Measurements from ENCODE around the gene LSAMP.

Gene LSAMP

DNA sequence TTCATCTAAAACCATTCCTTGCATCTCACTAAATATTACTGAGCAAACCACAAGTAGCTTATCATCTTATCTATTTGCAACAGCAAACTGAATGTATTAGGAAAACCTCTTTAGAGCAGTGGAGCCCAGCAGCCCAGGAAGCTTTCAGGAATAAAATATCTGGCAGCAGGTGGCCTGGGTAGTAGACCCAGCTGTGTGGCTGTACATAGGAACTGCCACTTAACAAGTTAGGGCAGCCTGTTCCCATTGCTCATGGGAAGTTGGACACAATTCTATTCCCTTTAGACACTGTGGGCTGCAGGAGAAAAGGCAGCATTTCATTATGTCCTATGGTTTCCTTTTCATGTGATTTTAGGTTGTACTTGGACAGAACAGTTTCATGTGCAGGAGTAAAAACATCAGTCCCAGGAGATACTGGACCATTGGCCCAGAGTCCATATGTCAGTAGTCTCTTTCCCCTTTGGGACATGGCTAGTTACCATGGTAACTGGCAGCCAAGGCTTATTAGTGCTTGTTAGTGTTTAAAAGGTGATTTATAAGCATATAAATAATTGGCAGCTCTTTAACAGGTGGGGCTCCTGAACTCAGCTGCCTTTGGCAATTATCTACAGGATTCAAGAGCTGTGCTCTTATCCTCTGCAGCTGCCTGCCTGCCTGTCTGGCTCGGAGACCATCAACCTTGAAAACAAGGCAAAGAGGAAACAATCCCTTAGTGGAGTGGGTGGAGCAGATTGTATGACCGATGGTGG lies 28.9 kb upstream of the LSAMP start:
- no peaks in the 10 kb centered on the region for H3K36me3 ChIP-seq (ENCODE audit: control insufficient read depth, insufficient read depth, low read length)
- no peak for DNase-seq (ENCODE audit: extremely low read depth, insufficient read length)
- H3K4me3 ChIP-seq (replicated peaks; ENCODE audit: low read depth, low read length) = no peak overlapping the region
- TF ChIP-seq, protein P1, sequence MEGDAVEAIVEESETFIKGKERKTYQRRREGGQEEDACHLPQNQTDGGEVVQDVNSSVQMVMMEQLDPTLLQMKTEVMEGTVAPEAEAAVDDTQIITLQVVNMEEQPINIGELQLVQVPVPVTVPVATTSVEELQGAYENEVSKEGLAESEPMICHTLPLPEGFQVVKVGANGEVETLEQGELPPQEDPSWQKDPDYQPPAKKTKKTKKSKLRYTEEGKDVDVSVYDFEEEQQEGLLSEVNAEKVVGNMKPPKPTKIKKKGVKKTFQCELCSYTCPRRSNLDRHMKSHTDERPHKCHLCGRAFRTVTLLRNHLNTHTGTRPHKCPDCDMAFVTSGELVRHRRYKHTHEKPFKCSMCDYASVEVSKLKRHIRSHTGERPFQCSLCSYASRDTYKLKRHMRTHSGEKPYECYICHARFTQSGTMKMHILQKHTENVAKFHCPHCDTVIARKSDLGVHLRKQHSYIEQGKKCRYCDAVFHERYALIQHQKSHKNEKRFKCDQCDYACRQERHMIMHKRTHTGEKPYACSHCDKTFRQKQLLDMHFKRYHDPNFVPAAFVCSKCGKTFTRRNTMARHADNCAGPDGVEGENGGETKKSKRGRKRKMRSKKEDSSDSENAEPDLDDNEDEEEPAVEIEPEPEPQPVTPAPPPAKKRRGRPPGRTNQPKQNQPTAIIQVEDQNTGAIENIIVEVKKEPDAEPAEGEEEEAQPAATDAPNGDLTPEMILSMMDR (IDR thresholded peaks at IDR 0.05; ENCODE audit: insufficient read depth, low read length, poor library complexity, severe bottlenecking) = no peak
- H3K27me3 ChIP-seq (replicated peaks; ENCODE audit: control insufficient read depth, insufficient read depth, low read length) = no peaks in the 10 kb centered on the region

DNA sequence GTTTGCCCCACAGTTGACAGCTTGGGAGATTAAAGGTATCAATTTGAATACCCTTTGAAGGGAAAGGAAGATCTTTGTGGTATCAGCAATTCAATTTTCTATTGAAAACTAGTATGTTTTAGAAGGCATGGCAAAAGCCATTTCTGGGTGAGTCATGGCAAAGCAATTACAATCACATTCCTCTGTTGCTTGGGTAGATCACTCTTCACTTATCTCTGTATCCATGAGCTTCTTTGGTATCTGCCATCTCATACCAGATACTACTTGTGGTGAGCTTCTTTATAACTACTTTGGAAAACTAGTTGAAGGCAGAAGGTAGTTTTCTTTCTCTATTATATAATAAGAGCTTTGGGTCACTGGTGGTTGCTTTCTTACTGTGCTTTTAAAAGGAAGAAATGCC lies 28.3 kb upstream of the LSAMP start:
- DNase-seq (ENCODE audit: extremely low read depth, insufficient read length) = no peak
- Histone ChIP-seq H3K27me3 (replicated peaks; ENCODE audit: control insufficient read depth, insufficient read depth, low read length) (no peaks in the 10 kb centered on the region), H3K4me3 (replicated peaks; ENCODE audit: low read depth, low read length) (no peak overlapping the region), H3K36me3 (ENCODE audit: control insufficient read depth, insufficient read depth, low read length) (no peaks in the 10 kb centered on the region)
- TF ChIP-seq, protein P1 (IDR thresholded peaks at IDR 0.05; ENCODE audit: insufficient read depth, low read length, poor library complexity, severe bottlenecking) = no peak

GRCh38 chr3:116470605-116471197 lies 25.4 kb upstream of the LSAMP start:
- Histone ChIP-seq H3K36me3 (ENCODE audit: control insufficient read depth, insufficient read depth, low read length) (no peaks in the 10 kb centered on the region), H3K27me3 (replicated peaks; ENCODE audit: control insufficient read depth, insufficient read depth, low read length) (no peaks in the 10 kb centered on the region), H3K4me3 (replicated peaks; ENCODE audit: low read depth, low read length) (no peak overlapping the region)
- TF ChIP-seq, protein P1 (IDR thresholded peaks at IDR 0.05; ENCODE audit: insufficient read depth, low read length, poor library complexity, severe bottlenecking) = no peak
- no peak for DNase-seq (ENCODE audit: extremely low read depth, insufficient read length)

- TF ChIP-seq, protein P1 (IDR thresholded peaks at IDR 0.05; ENCODE audit: insufficient read depth, low read length, poor library complexity, severe bottlenecking) = no peak
- no peak for DNase-seq (ENCODE audit: extremely low read depth, insufficient read length)
- Histone ChIP-seq H3K4me3 (replicated peaks; ENCODE audit: low read depth, low read length) (no peak overlapping the region), H3K27me3 (replicated peaks; ENCODE audit: control insufficient read depth, insufficient read depth, low read length) (no peaks in the 10 kb centered on the region), H3K36me3 (ENCODE audit: control insufficient read depth, insufficient read depth, low read length) (no peaks in the 10 kb centered on the region)
These were observed 24.3 kb upstream of the LSAMP start for GRCh38 chr3:116469546-116469945.

GRCh38 chr3:116464276-116464798 lies 19.1 kb upstream of the LSAMP start:
- Histone ChIP-seq H3K27me3 (replicated peaks; ENCODE audit: control insufficient read depth, insufficient read depth, low read length) (no peaks in the 10 kb centered on the region), H3K4me3 (replicated peaks; ENCODE audit: low read depth, low read length) (no peak overlapping the region), H3K36me3 (ENCODE audit: control insufficient read depth, insufficient read depth, low read length) (no peaks in the 10 kb centered on the region)
- no peak for DNase-seq (ENCODE audit: extremely low read depth, insufficient read length)
- TF ChIP-seq, protein P1 (IDR thresholded peaks at IDR 0.05; ENCODE audit: insufficient read depth, low read length, poor library complexity, severe bottlenecking) = no peak

All from GM06990 (cell line).